Kidney (tissue), 14 donors: ENCODE measurements around the gene TJP1. TPM values are rescaled to one million over a fixed set of nuclear protein-coding genes. Genes with fewer than 3 reads are reported as not detected.
"Not testable (repeated sequence)": the region's sequence is repeated elsewhere in the genome, so short reads cannot be mapped to it uniquely, and the experiment has no call there.

Experiments
- DNase-seq, 5 donors: peaks; one replicate each; pipeline ENCODE4 v3.0.0-alpha.2; 2013 to 2020
- FAIRE-seq: peaks from 2 replicates; lab custom pipeline; 2012; peaks lifted over from hg19 to GRCh38; lab: Jason Lieb, UNC
- H3K27ac ChIP-seq, 2 donors: one replicate each; pipeline ENCODE4 v1.7.0; 2013; ENCODE audit warnings: low read depth in 2 of 2, low read length in 2 of 2, inconsistent platforms in 1 of 2
- H3K27me3 ChIP-seq: one replicate; pipeline ENCODE4 v1.7.1; 2013; ENCODE audit warnings: low read length, inconsistent platforms; ENCODE audit not compliant: control insufficient read depth, insufficient read depth
- H3K36me3 ChIP-seq, 3 donors: one replicate each; pipeline versions ENCODE4 v1.7.0 to v1.7.1; 2013; ENCODE audit warnings: low read length in 3 of 3, control low read depth in 1 of 3, inconsistent platforms in 1 of 3; ENCODE audit not compliant: insufficient read depth in 3 of 3, control insufficient read depth in 2 of 3
- H3K4me1 ChIP-seq, 3 donors: one replicate each; pipeline versions ENCODE4 v1.7.0 to v1.7.1; 2013; ENCODE audit warnings: low read length in 3 of 3, inconsistent platforms in 1 of 3, low read depth in 1 of 3; ENCODE audit not compliant: control insufficient read depth in 2 of 3, insufficient read depth in 2 of 3
- H3K4me3 ChIP-seq, 3 donors: one replicate each; pipeline versions ENCODE4 v1.7.0 to v1.8.1; 2013; ENCODE audit warnings: low read length in 3 of 3, control low read depth in 1 of 3, inconsistent platforms in 1 of 3
- H3K9ac ChIP-seq, 3 donors: one replicate each; pipeline versions ENCODE4 v1.7.0 to v1.7.1; 2013; ENCODE audit warnings: low read length in 3 of 3, control low read depth in 1 of 3, inconsistent platforms in 1 of 3
- H3K9me3 ChIP-seq, 3 donors: one replicate each; pipeline versions ENCODE4 v1.7.0 to v1.7.1; 2013; ENCODE audit warnings: low read length in 3 of 3, control low read depth in 1 of 3, inconsistent platforms in 1 of 3; ENCODE audit not compliant: control insufficient read depth in 2 of 3, insufficient read depth in 1 of 3
- intact Hi-C: fragments of 100-400 bp; cut with DNase I; formaldehyde crosslinking; loops from one replicate; pipeline ENCODE4 v1.11.1; 2022
- polyA plus RNA-seq: library from polyadenylated mRNA; stranded (reverse); fragments of 350-450 nt; fragmentation: Illumina TruSeq; extraction: RNeasy Lipid Tissue Mini Kit (QIAGEN cat#74804); gene quantifications from one replicate; pipeline ENCODE4 v1.2.3, GENCODE V29; 2014; ENCODE audit warnings: low read depth, low replicate concordance; ENCODE audit not compliant: insufficient read depth
- total RNA-seq: library from RNA; stranded (reverse); fragmentation: NEBNext Ultra II Directional; extraction: Animal tissue kit (Norgen Biotek cat#: 25700); gene quantifications from one replicate; pipeline ENCODE4 v1.2.1, GENCODE V29; 2021
- TF ChIP-seq, protein P1 (sequence below): IDR thresholded peaks from 3 replicates; pipeline ENCODE4 v1.5.1; 2012; ENCODE audit warnings: mild to moderate bottlenecking, moderate library complexity, borderline replicate concordance; ENCODE audit not compliant: insufficient read depth; ENCODE audit errors: extremely low read depth
- donor health status: control.
- donor health status: control.
- donor health status: control.
- donor health status: control.
- donor health status: control.
- donor health status: DM: yes; HTN: yes; CAD: no.
- donor health status: Normal renal cell carcinoma (clear cell type).

The TJP1 gene
- total and polyA plus RNA-seq, 2 donors from 2014 or later: 17.7 to 121 TPM

DNA sequence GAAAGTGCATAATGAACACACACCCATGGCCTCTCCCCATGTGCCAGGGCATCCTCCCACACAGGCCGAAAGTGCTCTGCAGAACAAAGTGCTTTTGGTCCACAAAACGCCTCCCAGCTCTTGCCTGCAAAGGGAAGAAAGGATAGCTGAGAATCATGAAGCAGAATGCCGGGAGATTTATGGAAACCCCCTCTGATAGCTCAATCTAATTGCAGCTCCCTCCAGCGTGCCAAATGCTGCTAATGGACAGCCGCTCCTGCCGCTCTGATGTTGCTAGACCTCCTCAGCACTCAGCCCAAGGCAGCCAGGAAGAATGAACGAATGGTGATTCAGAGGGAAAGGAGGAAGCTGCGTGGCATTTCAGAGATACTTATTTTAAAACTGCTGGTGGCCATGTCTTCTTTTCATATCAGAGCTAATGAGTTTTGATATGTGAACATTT is 145.3 kb downstream of the TJP1 start:
- Histone ChIP-seq H3K4me3 (no peak overlapping the region), H3K9me3 (no peaks in the 10 kb centered on the region), H3K27me3 (no peaks in the 10 kb centered on the region), H3K4me1 (peaks cover 0 to 2% (median 2%) of the 10 kb centered on the region in 3 donors), H3K9ac (peak overlapping the region in 1 of 3 donors; percentile 22), H3K36me3 (no peaks in the 10 kb centered on the region), H3K27ac (peak overlapping the region in 1 of 2 donors; percentile 34)
- FAIRE-seq (no peak), DNase-seq (peak in 4 of 5 donors; percentile 51 to 73 (median 68))
- intact Hi-C loops: no loop called here
- TF ChIP-seq, protein P1, sequence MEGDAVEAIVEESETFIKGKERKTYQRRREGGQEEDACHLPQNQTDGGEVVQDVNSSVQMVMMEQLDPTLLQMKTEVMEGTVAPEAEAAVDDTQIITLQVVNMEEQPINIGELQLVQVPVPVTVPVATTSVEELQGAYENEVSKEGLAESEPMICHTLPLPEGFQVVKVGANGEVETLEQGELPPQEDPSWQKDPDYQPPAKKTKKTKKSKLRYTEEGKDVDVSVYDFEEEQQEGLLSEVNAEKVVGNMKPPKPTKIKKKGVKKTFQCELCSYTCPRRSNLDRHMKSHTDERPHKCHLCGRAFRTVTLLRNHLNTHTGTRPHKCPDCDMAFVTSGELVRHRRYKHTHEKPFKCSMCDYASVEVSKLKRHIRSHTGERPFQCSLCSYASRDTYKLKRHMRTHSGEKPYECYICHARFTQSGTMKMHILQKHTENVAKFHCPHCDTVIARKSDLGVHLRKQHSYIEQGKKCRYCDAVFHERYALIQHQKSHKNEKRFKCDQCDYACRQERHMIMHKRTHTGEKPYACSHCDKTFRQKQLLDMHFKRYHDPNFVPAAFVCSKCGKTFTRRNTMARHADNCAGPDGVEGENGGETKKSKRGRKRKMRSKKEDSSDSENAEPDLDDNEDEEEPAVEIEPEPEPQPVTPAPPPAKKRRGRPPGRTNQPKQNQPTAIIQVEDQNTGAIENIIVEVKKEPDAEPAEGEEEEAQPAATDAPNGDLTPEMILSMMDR: no peak

DNA sequence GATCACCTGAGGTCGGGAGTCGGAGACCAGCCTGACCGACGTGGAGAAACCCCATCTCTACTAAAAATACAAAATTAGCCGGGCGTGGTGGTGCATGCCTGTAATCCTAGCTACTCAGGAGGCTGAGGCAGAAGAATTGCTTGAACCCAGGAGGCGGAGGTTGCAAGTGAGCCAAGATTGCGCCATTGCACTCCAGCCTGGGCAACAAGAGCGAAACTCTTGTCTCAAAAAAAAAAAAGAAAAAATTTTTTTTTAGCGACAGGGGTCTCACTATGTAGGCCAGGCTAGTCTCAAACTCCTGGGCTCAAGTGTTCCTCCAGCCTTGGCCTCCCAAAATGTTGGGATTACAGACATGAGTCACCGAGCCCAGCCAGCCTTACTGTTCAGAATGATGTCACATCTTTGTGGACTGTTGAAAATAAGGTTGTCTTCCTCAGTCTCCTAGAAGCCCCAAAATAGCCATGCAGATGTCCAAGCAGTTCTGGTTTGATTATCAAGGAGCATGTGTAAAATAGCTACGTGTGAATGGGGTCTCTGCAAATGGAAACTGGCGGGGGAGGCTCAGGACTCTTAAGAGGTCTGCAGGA is 145.8 kb downstream of the TJP1 start:
- H3K4me3 ChIP-seq, H3K36me3 ChIP-seq, H3K4me1 ChIP-seq, DNase-seq, H3K27me3 ChIP-seq, H3K9me3 ChIP-seq, FAIRE-seq, intact Hi-C loops: not testable (repeated sequence)
- Histone ChIP-seq H3K9ac (peak overlapping the region in 1 of 3 donors; percentile 22), H3K27ac (peak overlapping the region in 1 of 2 donors; percentile 34)

DNA sequence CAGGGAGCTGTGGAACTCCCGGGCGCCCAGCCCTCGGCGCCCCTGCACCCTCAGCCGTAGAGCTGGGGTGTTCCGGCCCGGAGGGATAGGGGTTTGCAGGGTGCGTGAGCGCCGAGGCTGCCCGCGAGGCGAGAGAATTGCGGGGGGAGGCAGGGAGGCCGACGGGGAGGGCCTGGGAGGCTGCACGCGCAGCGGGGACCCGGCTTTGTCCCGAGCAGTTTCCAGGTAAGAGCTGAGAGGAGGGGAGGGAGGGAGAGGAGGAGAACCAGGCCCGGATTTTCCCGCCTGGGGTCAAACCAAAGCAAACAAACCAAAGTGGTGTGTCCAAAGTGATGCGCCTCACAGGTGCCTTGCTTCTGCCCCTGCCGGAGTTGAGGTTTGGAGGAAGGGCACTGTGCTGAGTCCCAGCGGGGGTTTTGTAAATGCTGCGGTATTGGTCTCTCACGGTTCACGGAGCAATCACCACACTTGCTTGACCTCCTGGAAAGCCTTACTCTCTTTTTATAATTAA is 146.4 kb downstream of the TJP1 start:
- H3K9ac ChIP-seq: no peak overlapping the region
- H3K9me3 ChIP-seq: no peaks in the 10 kb centered on the region
- DNase-seq (peak in 1 of 5 donors; percentile 64), FAIRE-seq (no peak)
- no peak overlapping the region for H3K27ac ChIP-seq
- TF ChIP-seq, protein P1: no peak
- H3K36me3 ChIP-seq: no peaks in the 10 kb centered on the region
- no peaks in the 10 kb centered on the region for H3K27me3 ChIP-seq
- intact Hi-C loops: no loop called here
- peaks cover 0 to 13% (median 12%) of the 10 kb centered on the region in 3 donors for H3K4me1 ChIP-seq
- H3K4me3 ChIP-seq: peak overlapping the region; percentile 11 to 53 (median 39)

DNA sequence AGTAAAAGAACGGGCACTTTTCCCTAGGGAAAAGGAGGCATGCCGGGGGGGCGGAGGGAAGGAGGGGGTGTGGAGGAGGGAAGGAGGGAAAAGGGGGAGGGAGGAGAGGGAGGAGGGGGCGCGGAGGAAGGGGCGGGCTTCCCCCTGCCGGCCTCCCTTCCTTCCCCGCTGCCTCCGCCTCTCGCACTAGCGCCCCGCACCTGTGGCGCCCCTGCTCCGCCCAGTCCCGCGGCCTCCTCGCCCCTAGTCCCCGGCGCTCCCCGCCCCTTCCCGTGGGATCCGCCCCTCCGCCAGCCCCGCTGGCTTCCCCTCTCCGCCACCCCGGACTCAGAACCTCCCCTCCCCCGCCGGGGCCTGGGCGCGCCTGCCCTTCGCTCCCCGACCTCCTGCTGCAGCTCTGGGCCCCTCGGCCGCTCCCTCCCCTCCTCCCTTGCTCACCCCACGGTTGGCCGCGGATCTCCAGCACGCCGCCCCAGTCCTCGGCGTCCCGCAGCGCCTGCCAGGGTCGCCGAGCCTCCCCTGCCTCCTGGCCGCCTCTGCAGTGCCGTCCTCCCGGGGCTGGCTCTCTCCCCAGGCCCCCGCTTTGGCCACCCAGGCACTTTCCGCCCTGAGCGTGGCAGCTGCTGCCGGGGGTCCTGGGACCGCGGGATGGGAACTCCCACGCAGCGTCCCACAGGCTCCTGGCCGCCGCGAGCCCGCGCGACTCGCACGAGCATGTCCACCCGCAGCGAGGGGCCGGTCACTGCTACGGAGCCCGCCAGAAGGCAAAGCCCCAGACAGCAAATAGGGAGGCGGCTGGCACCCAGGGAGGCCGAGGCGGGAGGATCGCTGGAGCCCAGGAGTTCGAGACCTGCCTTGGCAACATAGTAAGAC is 147.4 kb downstream of the TJP1 start:
- Histone ChIP-seq H3K36me3 (no peaks in the 10 kb centered on the region), H3K4me3 (peak overlapping the region; percentile 16 to 53 (median 28)), H3K9ac (peak overlapping the region in 1 of 3 donors; percentile 46), H3K9me3 (no peaks in the 10 kb centered on the region), H3K4me1 (peaks cover 0 to 22% (median 20%) of the 10 kb centered on the region in 3 donors), H3K27ac (peak overlapping the region; percentile 54 to 80), H3K27me3 (no peaks in the 10 kb centered on the region)
- FAIRE-seq: no peak
- DNase-seq: peak; percentile 88 to 94 (median 92)
- intact Hi-C loops: no loop called here
- TF ChIP-seq, protein P1: no peak
